ENCODE data around the gene MLST8. TPM values are rescaled to one million over a fixed set of nuclear protein-coding genes. Genes with fewer than 3 reads are reported as not detected.

The MLST8 gene
- total RNA-seq, 2 experiments from 2014 or later: 70.0 to 70.7 TPM

DNA sequence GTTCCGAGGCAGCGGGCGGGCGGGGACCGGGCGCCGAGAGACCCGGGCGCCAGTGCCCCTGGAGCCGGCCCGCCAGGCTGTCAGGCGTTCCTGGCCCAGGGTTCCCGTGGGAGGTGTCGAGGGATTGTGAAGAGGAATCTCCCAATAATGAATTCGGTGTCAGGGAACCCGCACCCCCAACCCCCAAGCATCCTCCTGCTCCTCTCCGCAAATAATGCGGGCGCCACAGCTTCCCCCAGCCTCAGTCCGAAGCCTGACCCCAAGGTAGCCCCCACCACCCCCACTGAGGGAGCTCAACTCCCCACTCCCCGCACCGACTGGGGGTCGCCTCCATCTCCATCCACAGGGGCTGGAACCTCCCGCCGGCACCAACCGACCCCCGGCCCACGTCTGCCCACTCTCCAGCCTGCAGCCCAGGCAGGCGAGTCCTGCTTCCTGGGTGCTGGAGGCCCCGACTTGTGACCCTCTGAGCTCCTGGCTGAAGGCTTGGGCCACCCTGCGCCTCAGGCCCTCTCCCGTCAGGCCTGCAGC, 8.2 kb upstream of the MLST8 start:
- ATAC-seq: no peak
- intact Hi-C loops (cut with micrococcal nuclease): no loop called here
- H3K27ac Mint-ChIP-seq: no peak overlapping the region
- H3K9me3 Mint-ChIP-seq: no peaks in the 10 kb centered on the region
- CTCF ChIA-PET: interaction anchor here (0.6 to 3.9 kb wide), 3 partner anchors 54 to 492 kb away, joined by 3 to 24 read pairs (median 3); partner anchors contain the start of gene ECI1
- DNase-seq: no peak
- H3K4me3 Mint-ChIP-seq: peak overlapping the region; percentile 48
- TF ChIP-seq, protein P1, sequence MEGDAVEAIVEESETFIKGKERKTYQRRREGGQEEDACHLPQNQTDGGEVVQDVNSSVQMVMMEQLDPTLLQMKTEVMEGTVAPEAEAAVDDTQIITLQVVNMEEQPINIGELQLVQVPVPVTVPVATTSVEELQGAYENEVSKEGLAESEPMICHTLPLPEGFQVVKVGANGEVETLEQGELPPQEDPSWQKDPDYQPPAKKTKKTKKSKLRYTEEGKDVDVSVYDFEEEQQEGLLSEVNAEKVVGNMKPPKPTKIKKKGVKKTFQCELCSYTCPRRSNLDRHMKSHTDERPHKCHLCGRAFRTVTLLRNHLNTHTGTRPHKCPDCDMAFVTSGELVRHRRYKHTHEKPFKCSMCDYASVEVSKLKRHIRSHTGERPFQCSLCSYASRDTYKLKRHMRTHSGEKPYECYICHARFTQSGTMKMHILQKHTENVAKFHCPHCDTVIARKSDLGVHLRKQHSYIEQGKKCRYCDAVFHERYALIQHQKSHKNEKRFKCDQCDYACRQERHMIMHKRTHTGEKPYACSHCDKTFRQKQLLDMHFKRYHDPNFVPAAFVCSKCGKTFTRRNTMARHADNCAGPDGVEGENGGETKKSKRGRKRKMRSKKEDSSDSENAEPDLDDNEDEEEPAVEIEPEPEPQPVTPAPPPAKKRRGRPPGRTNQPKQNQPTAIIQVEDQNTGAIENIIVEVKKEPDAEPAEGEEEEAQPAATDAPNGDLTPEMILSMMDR (IDR thresholded peaks at IDR 0.05): no peak
- peaks cover 3% of the 10 kb centered on the region for H3K4me1 Mint-ChIP-seq (ENCODE audit: low read depth)
- peaks cover 23% of the 10 kb centered on the region for H3K27me3 Mint-ChIP-seq
- POLR2A ChIA-PET: interaction anchor here (1.2 to 3.6 kb wide), 2 partner anchors 42 to 150 kb away, joined by 3 to 18 read pairs; partner anchors contain the start of genes NTHL1 and TRAF7
- no peaks in the 10 kb centered on the region for H3K36me3 Mint-ChIP-seq (ENCODE audit: low read depth)

DNA sequence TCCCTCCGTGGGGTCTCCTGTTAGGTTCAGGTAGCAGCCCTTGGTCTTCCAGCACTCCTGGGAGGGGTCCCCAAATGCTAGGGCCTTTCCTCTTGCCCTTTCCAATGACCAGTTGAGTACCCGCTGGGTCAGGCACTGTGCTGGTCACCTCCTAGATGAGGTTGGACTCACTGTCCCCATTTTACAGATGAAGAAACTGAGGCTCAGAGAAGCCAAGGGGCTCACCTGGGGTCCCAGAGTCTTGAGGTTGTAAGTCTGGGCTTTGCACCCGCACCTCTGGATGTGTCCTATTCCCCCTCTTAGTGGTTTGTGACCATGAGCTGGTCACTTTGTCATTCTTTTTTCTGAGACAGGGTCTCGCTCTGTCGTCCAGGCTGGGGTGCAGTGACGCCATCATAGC, 7.5 kb upstream of the MLST8 start:
- H3K27me3 Mint-ChIP-seq: peaks cover 23% of the 10 kb centered on the region
- H3K4me1 Mint-ChIP-seq (ENCODE audit: low read depth): peaks cover 3% of the 10 kb centered on the region
- H3K36me3 Mint-ChIP-seq (ENCODE audit: low read depth): no peaks in the 10 kb centered on the region
- H3K4me3 Mint-ChIP-seq: peak overlapping the region; percentile 29
- ChIA-PET CTCF (interaction anchor here (0.7 kb wide), 1 partner anchor 492 kb away, joined by 3 read pairs; no protein-coding TSS in a partner anchor), POLR2A (interaction anchor here (1.2 to 3.6 kb wide), 3 partner anchors 42 to 151 kb away, joined by 3 to 18 read pairs (median 3); partner anchors contain the start of genes ECI1, NTHL1 and TRAF7)
- ATAC-seq (no peak), DNase-seq (no peak)
- no peak overlapping the region for H3K27ac Mint-ChIP-seq
- TF ChIP-seq, protein P1 (IDR thresholded peaks at IDR 0.05): no peak
- intact Hi-C loops (cut with micrococcal nuclease): no loop called here
- H3K9me3 Mint-ChIP-seq: no peaks in the 10 kb centered on the region

DNA sequence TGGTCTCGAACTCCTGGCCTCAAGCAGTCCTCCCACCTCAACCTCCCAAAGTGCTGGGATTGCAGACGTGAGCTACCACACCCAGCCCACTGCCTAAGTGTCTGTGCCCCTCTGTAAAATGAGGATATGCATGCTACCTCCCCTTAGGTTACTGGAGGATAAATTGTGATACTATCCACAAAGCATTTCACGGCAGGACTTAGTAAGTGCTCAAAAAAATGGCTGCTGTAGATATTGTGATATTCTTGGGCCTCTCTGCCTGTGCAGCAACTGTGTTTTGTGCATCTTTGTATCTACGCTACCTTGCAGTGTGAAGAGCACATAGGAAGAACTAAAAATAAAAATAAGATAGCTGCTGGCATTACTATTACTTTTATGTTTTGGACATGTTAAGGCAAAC, 7.0 kb upstream of the MLST8 start:
- POLR2A ChIA-PET: interaction anchor here (1.2 to 3.6 kb wide), 3 partner anchors 43 to 151 kb away, joined by 3 to 18 read pairs (median 3); partner anchors contain the start of genes ECI1, NTHL1 and TRAF7
- CTCF ChIA-PET: no interaction called here
- intact Hi-C loops (cut with micrococcal nuclease): no loop called here
- Mint-ChIP-seq H3K27ac (no peak overlapping the region), H3K4me1 (ENCODE audit: low read depth) (peaks cover 3% of the 10 kb centered on the region), H3K36me3 (ENCODE audit: low read depth) (no peaks in the 10 kb centered on the region), H3K27me3 (peaks cover 23% of the 10 kb centered on the region), H3K4me3 (no peak overlapping the region), H3K9me3 (no peaks in the 10 kb centered on the region)
- no peak for DNase-seq
- ATAC-seq: no peak
- TF ChIP-seq, protein P1 (IDR thresholded peaks at IDR 0.05): no peak

DNA sequence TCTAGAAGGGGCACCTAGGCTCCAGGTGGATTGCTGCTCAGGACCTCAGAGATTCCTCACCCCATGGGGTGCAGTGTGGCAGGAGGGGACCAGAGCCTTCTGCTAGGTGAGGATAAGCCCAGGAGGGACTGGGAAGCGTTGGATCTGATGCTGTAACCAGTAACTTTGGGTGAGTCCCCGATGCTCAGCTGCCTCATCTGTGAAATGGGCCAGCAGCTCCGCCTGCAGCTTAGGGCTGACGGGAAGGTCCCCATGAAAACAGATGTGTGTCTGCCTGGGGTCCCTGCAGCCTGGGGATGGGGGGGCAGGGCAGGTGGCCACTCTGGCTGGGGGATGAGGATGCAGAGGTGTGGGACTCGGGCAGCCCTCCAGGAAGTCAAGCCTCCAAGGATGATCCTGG, 6.2 kb upstream of the MLST8 start:
- H3K4me1 Mint-ChIP-seq (ENCODE audit: low read depth): peaks cover 3% of the 10 kb centered on the region
- no peak overlapping the region for H3K27ac Mint-ChIP-seq
- TF ChIP-seq, protein P1 (IDR thresholded peaks at IDR 0.05): no peak
- ATAC-seq: no peak
- H3K9me3 Mint-ChIP-seq: no peaks in the 10 kb centered on the region
- no peak for DNase-seq
- no peak overlapping the region for H3K4me3 Mint-ChIP-seq
- ChIA-PET CTCF (no interaction called here), POLR2A (interaction anchor here (1.2 to 3.6 kb wide), 2 partner anchors 44 to 52 kb away, joined by 3 to 18 read pairs; partner anchors contain the start of genes ECI1 and TRAF7)
- no peaks in the 10 kb centered on the region for H3K36me3 Mint-ChIP-seq (ENCODE audit: low read depth)
- H3K27me3 Mint-ChIP-seq: peaks cover 23% of the 10 kb centered on the region
- intact Hi-C loops (cut with micrococcal nuclease): no loop called here

DNA sequence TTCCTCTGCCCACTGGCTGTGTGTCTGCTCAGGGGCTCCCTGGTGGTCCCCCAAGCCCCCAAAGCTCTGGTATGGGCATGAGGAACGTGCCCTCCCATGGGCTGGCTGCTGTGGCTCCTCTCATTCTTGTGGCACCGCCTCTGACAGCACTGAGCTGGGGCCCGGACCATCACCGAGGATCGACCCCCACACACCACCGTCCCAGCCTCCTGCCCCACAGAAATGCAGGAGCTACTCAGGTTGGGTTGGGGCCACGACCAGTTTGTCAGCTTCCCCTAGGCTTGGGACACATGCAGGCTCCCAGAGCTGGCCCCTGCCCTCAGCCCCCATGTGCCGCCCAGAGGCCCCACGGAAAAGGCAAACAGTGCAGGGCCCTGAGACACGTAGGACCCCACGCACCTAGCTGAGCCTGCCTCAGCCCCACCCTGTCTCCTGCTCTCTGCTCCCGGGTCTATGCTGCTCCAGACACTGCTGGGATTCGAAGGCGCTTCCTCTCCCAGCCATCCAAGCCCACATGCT, 5.6 kb upstream of the MLST8 start:
- no peaks in the 10 kb centered on the region for H3K9me3 Mint-ChIP-seq
- no peak overlapping the region for H3K27ac Mint-ChIP-seq
- no peak overlapping the region for H3K4me3 Mint-ChIP-seq
- ChIA-PET POLR2A (interaction anchor here (3.6 kb wide), 1 partner anchor 44 kb away, joined by 18 read pairs; the partner anchor contains the start of gene TRAF7), CTCF (no interaction called here)
- no peaks in the 10 kb centered on the region for H3K36me3 Mint-ChIP-seq (ENCODE audit: low read depth)
- ATAC-seq (no peak), DNase-seq (no peak)
- TF ChIP-seq, protein P1 (IDR thresholded peaks at IDR 0.05): no peak
- intact Hi-C loops (cut with micrococcal nuclease): no loop called here
- peaks cover 7% of the 10 kb centered on the region for H3K4me1 Mint-ChIP-seq (ENCODE audit: low read depth)
- H3K27me3 Mint-ChIP-seq: peaks cover 23% of the 10 kb centered on the region
